Ovary (tissue), 9 donors: ENCODE measurements around the gene PPP1R9A. TPM values are rescaled to one million over a fixed set of nuclear protein-coding genes. Genes with fewer than 3 reads are reported as not detected.

Experiments used
- DNase-seq, 5 donors: peaks; one replicate each; pipeline ENCODE4 v3.0.0-alpha.2; 2019 to 2020
- H3K27ac ChIP-seq, 2 donors: fragments of 200-600 bp; one replicate each; pipeline versions ENCODE4 v1.5.1 to v1.8.0; 2019 to 2022
- H3K27me3 ChIP-seq: fragments of 200-600 bp; one replicate; pipeline ENCODE4 v1.8.0; 2022
- H3K36me3 ChIP-seq: fragments of 200-600 bp; sonication (generic); one replicate; pipeline ENCODE4 v1.5.1; 2019
- H3K4me1 ChIP-seq: one replicate; pipeline ENCODE4 v1.8.1; 2013; ENCODE audit warnings: mild to moderate bottlenecking, moderate library complexity; ENCODE audit not compliant: insufficient read depth
- H3K4me3 ChIP-seq: fragments of 200-600 bp; sonication (generic); one replicate; pipeline ENCODE4 v1.5.1; 2017
- H3K9me3 ChIP-seq, 2 donors: fragments of 200-600 bp in 1 of 2; sonication (generic) in 1 of 2; one replicate each; pipeline versions ENCODE4 v1.5.1 to v1.8.1; 2013 to 2019; ENCODE audit warnings: mild to moderate bottlenecking in 1 of 2, moderate library complexity in 1 of 2
- EP300 ChIP-seq: sonication (generic); formaldehyde crosslinking; IDR thresholded peaks from one replicate; pipeline ENCODE4 v1.6.1; 2017; ENCODE audit warnings: antibody characterized with exemption
- POLR2A ChIP-seq: fragments of 450-650 bp; IDR thresholded peaks from one replicate; pipeline ENCODE4 v1.6.1; 2017; ENCODE audit warnings: antibody characterized with exemption, mild to moderate bottlenecking, moderate library complexity
- whole genome bisulfite sequencing, 3 donors: extraction: QIAGEN DNeasy Blood & Tissue Kit in 1 of 3; methylation state at CpG; one replicate each; pipeline versions ENCODE4 v1.1.5 to v1.1.7; 2013 to 2017; 5-methylcytosine and 5-hydroxymethylcytosine counted together
- intact Hi-C, 4 donors: fragments of 100-400 bp; cut with DNase I; formaldehyde crosslinking; loops; one replicate each; pipeline versions ENCODE4 v1.11.0 to v1.15.1; 2022 to 2023
- polyA plus RNA-seq, 2 donors: library from polyadenylated mRNA; stranded (reverse); fragments of 200-250 nt in 1 of 2; fragments of 350-450 nt in 1 of 2; fragmentation: Illumina TruSeq in 1 of 2; extraction: RNeasy Lipid Tissue Mini Kit (QIAGEN cat#74804) in 1 of 2; gene quantifications; one replicate each; pipeline ENCODE4 v1.2.3, GENCODE V29; 2013 to 2014
- total RNA-seq, 7 donors: library from RNA; depleted of rRNA in 2 of 7; stranded (reverse); fragments of >200 nt in 2 of 7; fragmentation: NEBNext Ultra II Directional in 3 of 7; extraction: Animal tissue kit (Norgen Biotek cat#: 25700) in 3 of 7; gene quantifications; one replicate each; pipeline versions ENCODE4 v1.1.0 to v1.2.4, GENCODE V29; 2016 to 2023
- TF ChIP-seq, protein P1 (sequence below), 3 donors: fragments of 450-650 bp in 2 of 3; fragments of 200-600 bp in 1 of 3; IDR thresholded peaks; one replicate each; pipeline versions ENCODE4 v1.5.1 to v1.8.0; 2016 to 2022; ENCODE audit warnings: antibody characterized with exemption in 3 of 3, mild to moderate bottlenecking in 1 of 3
- donor health status: DM: no; HTN: no; CAD: no; lungs with moderate emphysema.
- donor health status: DM: no; HTN: no; CAD: no.
- donor health status: Bipolar disorder and iron deficiency.
- donor health status: DM: yes; HTN: yes; CAD: no.
- donor health status: DM: no; HTN: no; CAD: no.
- donor health status: DM: yes; HTN: yes; CAD: no.

PPP1R9A gene
- total and polyA plus RNA-seq, 9 donors = 2.4 to 32.2 (median 11.2) TPM

DNA sequence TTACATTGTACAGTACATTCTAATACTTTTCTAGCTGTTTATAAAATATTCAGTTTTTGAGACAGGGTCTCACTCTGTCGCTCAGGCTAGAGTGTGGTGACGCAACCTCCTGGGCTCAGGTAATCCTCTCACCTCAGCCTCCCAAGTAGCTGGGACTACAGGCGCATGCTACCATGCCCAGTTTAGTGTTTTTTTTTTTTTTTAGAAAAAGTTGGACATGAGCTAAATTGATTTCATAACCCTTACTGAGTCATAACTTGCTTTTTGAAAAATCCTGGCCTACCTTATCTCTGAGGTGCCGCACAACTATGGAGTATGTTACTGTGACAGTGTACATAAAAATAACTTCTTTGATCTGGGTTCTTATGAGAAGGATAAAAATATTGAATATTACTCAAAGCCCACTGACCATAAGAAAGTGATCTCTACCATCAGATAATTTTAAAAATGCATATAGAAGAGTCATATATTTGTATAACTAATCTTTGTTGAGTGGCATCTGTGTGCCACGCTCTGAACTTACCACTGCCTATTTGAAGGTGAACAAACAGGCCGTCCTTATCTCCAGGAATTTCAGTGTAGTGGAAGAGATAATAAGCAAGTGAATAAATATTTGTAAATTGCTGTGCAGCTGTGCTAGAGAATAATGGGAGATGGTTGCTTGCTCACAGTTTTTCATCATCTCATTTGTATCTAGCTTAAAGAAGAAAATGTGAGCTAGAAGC is 73.2 kb downstream of the PPP1R9A start:
- 57 to 68% (median 57%) methylated on average over 6 of the region's 6 CpGs for WGBS, 3 donors
- TF ChIP-seq POLR2A (no peak), EP300 (no peak)
- TF ChIP-seq, protein P1, sequence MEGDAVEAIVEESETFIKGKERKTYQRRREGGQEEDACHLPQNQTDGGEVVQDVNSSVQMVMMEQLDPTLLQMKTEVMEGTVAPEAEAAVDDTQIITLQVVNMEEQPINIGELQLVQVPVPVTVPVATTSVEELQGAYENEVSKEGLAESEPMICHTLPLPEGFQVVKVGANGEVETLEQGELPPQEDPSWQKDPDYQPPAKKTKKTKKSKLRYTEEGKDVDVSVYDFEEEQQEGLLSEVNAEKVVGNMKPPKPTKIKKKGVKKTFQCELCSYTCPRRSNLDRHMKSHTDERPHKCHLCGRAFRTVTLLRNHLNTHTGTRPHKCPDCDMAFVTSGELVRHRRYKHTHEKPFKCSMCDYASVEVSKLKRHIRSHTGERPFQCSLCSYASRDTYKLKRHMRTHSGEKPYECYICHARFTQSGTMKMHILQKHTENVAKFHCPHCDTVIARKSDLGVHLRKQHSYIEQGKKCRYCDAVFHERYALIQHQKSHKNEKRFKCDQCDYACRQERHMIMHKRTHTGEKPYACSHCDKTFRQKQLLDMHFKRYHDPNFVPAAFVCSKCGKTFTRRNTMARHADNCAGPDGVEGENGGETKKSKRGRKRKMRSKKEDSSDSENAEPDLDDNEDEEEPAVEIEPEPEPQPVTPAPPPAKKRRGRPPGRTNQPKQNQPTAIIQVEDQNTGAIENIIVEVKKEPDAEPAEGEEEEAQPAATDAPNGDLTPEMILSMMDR (IDR thresholded peaks at IDR 0.05) = no peak
- H3K4me1 ChIP-seq = no peaks in the 10 kb centered on the region
- no peak for DNase-seq
- H3K27me3 ChIP-seq = no peaks in the 10 kb centered on the region
- H3K27ac ChIP-seq = no peak overlapping the region
- no peak overlapping the region for H3K4me3 ChIP-seq
- no peaks in the 10 kb centered on the region for H3K9me3 ChIP-seq
- intact Hi-C loops = no loop called here
- no peaks in the 10 kb centered on the region for H3K36me3 ChIP-seq

DNA sequence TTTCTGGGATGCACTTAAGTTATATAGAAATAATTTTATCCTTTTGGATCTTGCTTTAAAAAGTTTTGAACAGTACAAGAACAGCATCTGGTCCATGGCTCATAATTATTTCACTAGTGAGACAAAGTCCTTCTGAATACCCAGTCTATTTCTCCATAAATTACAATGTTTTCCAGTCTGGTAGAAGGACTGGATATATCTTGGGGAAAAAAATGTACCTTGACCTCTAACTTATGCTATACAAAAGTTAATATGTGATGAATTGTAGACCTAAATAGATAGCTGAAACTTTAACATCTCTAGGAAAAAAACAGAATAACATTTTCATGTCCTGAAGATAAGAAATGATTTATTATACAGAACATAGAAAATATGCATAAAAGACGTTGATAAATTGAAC is 88.5 kb downstream of the PPP1R9A start:
- Histone ChIP-seq H3K27me3 (no peaks in the 10 kb centered on the region), H3K27ac (no peak overlapping the region), H3K36me3 (no peaks in the 10 kb centered on the region), H3K4me3 (no peak overlapping the region), H3K9me3 (no peaks in the 10 kb centered on the region), H3K4me1 (no peaks in the 10 kb centered on the region)
- no peak for DNase-seq
- 61 to 70% (median 67%) methylated on average over 1 of the region's 1 CpG for WGBS, 3 donors
- TF ChIP-seq POLR2A = no peak
- intact Hi-C loops = no loop called here

DNA sequence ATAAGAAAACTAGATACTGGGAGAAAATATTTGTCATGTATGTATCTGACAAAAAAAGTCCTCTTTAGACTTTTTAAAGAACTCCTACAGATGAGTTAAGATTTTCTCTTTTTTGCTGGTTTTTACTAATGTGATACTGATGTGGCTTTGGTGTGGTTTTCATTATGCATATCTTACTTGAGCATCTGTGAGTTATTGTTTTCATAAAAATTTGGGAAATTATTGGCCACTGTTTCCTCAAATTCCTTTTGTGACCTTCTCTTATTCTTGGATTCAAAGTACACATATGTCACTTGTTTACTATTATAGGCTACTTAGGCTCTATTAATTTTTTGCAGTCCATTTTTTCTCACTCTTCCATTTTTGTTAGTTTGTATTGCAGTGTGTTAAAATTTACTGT is 89.0 kb downstream of the PPP1R9A start:
- H3K4me1 ChIP-seq = no peaks in the 10 kb centered on the region
- H3K4me3 ChIP-seq = no peak overlapping the region
- intact Hi-C loops = no loop called here
- no peak overlapping the region for H3K27ac ChIP-seq
- H3K27me3 ChIP-seq = no peaks in the 10 kb centered on the region
- TF ChIP-seq POLR2A = no peak
- TF ChIP-seq, protein P1 (IDR thresholded peaks at IDR 0.05) = no peak
- no peak for TF ChIP-seq EP300
- DNase-seq = no peak
- H3K9me3 ChIP-seq = no peaks in the 10 kb centered on the region
- H3K36me3 ChIP-seq = no peaks in the 10 kb centered on the region

DNA sequence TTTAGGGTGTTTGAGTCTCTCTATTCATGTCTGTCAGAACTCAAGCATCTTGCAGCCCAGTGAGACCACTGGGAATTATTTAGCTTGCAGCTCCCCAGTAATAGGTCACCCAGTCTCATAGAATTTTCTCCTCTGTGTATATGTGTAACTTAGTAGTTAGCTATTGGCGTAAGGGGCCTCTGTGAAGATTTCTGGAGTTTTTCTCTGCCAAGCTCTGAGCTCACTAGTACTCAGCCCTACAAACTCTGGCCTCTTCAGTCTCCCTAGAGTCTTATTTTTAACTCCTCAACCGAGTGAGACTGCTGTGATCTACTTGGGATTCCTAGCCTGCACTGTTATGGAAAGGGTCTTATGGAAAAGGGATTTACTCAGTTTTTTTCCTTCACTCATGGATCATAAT is 90.2 kb downstream of the PPP1R9A start:
- Histone ChIP-seq H3K9me3 (no peaks in the 10 kb centered on the region), H3K27ac (no peak overlapping the region), H3K4me1 (no peaks in the 10 kb centered on the region), H3K27me3 (no peaks in the 10 kb centered on the region), H3K36me3 (no peaks in the 10 kb centered on the region), H3K4me3 (no peak overlapping the region)
- TF ChIP-seq EP300 (no peak), POLR2A (no peak)
- TF ChIP-seq, protein P1 (IDR thresholded peaks at IDR 0.05) = no peak
- 76 to 92% (median 89%) methylated on average over 2 of the region's 2 CpGs for WGBS, 3 donors
- no peak for DNase-seq
- intact Hi-C loops = no loop called here

DNA sequence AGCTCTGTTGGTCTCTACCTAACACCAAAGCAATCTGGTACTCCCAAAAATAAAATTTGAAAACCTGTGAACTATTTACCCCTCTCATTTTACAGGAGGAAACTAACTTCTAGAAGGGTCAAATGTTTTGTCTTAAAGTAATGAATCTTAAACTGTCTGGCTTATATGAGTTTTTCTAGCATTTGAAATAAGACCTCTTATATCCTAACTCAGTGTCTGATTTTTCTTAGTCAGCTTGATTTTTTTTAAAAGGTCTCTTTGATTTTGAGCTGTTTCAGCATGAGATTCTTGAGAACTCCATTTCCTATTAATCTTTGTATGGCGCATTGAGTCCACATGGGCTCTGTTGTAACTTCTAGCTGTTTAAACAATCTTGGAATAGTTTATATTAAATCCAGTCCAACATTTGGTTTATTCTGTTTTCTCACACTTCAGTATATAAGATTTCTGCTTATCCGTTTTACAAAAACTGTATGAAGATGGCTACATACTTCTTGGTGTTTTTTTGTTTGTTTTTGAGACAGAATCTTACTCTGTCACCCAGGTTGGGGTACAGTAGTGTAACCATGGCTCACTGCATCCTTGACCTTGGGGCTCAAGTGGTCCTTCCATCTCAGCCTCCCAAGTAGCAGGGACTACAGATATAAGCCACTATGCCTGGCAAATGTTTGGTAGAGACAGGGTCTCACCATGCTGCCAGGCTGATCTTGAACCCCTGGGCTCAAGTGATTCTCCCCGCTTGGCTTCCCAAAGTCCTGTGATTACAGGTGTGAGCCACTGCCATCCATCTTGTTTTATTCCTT is 91.1 kb downstream of the PPP1R9A start:
- Histone ChIP-seq H3K27ac (no peak overlapping the region), H3K4me1 (no peaks in the 10 kb centered on the region), H3K27me3 (no peaks in the 10 kb centered on the region), H3K4me3 (no peak overlapping the region), H3K36me3 (no peaks in the 10 kb centered on the region), H3K9me3 (no peaks in the 10 kb centered on the region)
- WGBS, 3 donors = 83 to 92% (median 86%) methylated on average over 3 of the region's 3 CpGs
- intact Hi-C loops = no loop called here
- TF ChIP-seq EP300 = no peak
- no peak for TF ChIP-seq POLR2A
- TF ChIP-seq, protein P1 (IDR thresholded peaks at IDR 0.05) = no peak
- no peak for DNase-seq
